NB4 (cell line): ENCODE measurements around the gene COL4A2.

Experiments used
- CTCF ChIP-seq: IDR thresholded peaks from one replicate; pipeline ENCODE4 v1.5.1; 2012; ENCODE audit warnings: low read depth, low read length
- MAX ChIP-seq: IDR thresholded peaks from 2 replicates; pipeline ENCODE4 v1.6.1; 2011; ENCODE audit warnings: low read depth, low read length
- POLR2A ChIP-seq: IDR thresholded peaks from 2 replicates; pipeline ENCODE4 v1.6.1; 2011; ENCODE audit warnings: mild to moderate bottlenecking; ENCODE audit not compliant: insufficient read length; ENCODE audit errors: extremely low read depth

- TF ChIP-seq MAX (no peak), CTCF (no peak), POLR2A (no peak)
Observed at GRCh38 chr13:110351636-110352420, 44.7 kb downstream of the COL4A2 start.
